CD4-positive, alpha-beta T cell treated with Interleukin-17A for 4 hours (primary cell): ENCODE results near the gene MT1A.
A peak's percentile ranks its signal among the peaks of the same experiment; 100 is the strongest.

Source experiments
- DNase-seq: peaks from one replicate; pipeline ENCODE4 v3.0.0-alpha.2; 2020; ENCODE audit warnings: mixed read lengths

MT1A gene

GRCh38 chr16:56632156-56632847, 6.2 kb upstream of the MT1A start, which contains the start of gene MT1M:
Gene MT1M (plus strand): TSS chr16:56632659. CDS start chr16:56632732, 73 bp downstream.
- DNase-seq, result no peak

DNA sequence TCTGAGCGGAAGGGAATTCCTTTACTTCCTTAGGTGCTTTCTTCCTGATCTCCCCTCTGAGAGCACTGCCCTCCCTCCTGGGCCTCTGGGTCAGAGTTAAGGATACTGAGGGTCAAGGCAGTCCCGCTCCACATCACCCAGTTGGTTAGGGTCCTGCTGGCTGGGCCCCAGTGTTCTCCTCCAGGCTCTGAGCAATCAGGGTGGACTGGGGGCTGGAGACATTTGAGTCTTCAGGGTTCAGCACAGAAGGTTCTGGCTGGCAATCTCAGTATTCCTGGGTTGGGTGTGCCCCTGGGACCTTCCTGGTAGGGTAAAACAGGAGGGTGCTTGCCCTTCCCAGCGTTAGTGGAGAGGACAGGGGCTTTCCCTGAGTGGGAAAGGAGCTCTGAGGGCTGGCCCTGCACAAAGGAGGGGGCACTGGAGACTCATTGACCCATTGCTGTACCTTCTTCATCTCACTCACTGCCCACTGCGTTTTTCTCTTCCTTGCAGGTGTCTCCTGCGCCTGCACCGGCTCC, 5.6 kb upstream of the MT1A start:
- DNase-seq, result no peak

GRCh38 chr16:56633535-56633934, 4.9 kb upstream of the MT1A start:
- no peak for DNase-seq

- DNase-seq, result no peak
Measured at GRCh38 chr16:56634715-56635440, 3.6 kb upstream of the MT1A start.

- no peak for DNase-seq
Measured at GRCh38 chr16:56635441-56635967, 3.0 kb upstream of the MT1A start.

DNA sequence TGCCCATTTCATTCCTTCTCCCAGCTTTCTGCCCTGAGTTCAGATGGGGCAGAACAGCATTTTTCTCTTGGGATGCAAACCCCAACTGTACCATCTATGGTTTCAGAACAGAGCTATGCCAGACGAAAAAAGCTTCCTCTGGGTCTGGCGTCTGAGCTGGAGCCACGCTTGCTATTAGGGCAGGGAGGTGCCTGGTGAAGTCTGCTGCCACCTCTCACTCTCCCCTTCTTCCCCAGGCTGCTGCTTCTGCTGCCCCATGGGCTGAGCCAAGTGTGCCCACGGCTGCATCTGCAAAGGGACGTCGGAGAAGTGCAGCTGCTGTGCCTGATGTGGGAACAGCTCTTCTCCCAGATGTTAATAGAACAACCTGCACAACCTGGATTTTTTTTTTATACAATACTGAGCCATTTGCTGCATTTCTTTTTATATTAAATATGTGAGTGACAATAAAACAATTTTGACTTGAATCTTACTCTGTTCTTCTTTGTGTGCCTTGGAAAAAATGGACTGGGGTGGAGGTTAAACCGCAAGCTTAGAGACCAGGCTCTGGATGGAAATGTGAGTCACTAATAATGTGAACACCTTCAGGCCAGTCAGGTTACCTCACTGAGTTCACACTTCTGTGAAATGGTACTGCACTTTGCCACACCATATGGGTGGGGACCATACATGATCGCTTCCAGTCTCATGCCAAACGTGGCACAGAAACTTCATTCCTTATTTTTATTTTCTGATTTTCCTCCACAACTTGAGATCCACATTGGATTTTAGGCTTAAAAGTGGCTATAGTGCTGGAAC, 1.7 kb upstream of the MT1A start:
- DNase-seq, result no peak

DNA sequence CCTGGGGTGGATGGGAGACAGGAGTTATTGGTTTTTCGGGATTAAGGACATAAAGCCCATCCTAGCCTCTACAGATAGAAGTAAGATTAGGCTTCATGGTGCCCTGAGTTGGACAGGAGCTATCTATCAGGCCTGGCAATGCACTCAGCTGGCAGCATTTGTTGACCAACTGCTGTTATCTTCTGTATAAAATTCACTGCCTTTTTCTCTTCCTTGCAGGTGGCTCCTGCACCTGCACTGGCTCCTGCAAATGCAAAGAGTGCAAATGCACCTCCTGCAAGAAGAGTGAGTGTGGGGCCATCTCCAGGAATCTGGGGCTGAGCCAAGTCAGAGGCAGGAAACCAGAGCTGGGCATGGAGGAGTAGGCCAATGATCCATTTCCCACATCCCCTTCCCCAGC, 579 bp downstream of the MT1A start:
- no peak for DNase-seq

GRCh38 chr16:56640076-56640475, 1.6 kb downstream of the MT1A start:
- DNase-seq, result no peak

DNA sequence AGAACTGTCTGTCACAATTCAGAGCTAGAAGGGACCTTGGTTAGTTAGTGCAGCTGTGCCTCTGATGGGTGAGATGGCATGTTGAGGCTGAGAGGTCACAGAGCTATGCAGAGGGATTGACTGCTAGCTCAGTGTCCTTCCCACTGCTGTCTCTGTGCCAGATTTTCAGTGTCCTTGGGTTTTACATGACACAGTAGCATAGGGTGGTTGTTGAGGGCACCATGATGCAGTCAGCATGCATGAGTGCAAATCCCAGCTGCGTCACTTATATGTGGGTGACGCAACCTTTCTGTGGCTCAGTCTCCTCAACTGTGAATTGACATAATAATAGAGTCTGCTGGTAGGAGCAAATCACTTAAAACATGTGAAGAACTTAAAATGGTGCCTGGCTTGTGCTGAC, 2.7 kb downstream of the MT1A start:
- DNase-seq, result no peak

DNA sequence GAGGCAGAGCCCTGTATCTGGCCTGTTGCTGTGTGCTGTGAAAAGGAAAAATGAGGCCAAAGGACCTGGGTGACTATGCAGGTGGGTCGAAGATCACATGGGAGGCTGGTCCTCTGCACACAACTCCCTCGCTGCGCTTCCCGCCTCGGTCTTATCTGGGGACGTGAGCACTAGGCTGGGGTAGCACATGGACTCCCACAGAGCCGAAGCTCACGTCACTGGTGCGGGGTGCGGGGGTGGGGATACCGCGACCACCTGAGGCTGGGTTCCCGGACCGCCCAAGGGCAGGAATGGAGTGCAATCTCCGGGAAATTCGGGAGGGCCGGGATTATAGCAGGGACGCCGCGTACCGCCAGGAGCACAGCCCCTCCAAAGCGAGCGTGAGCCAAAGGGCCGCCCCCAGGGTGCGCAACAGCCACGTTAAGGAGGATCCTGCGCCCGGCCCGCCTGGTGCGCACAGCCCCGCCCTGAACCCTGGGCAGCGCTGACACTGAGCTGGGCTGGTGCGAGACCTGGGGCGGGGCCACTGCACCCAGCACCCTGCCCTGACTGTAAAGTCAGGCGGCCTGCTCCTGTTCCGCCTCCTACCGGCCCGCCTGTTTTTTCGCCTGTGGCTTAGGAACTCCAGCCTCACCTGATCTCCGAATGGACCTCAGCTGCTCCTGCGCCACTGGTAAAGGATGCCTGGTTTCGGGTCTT, 4.8 kb downstream of the MT1A start:
- peak; percentile 86 for DNase-seq

DNA sequence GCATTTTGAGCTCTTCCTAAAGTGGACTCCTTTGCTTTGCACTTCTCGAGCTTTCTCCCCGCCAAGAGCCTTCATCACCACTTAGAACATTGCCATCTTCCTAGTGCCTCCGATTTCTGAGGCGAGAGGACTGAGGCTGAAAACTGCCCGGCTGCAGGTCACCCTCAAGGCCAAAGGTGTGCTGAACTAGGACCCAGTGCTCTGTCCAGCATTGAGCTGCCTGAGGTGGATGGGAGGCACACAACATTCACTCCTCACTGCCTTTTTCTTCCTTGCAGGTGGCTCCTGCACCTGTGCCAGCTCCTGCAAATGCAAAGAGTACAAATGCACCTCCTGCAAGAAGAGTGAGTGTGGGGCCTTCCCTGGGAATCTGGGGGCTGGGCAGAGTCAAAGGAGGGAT, 5.4 kb downstream of the MT1A start:
- no peak for DNase-seq

DNA sequence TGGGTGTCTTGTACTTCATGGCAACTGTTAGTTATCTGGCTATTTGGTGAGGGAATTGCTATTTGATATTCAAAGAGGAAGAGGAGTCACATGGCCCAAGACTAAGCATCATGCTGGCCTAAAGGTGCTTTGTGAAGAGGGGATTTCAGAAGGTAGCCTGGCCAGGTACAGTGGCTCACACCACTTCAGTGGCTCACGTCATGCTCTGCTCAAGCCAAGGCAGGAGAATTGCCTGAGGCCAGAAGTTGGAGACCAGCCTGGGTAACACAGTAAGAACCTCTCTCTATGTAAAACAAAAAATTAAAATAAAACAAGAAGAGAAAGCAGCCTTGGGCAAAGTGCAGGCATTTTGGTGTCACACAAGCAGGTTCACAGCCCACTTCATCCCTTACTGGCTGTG, 6.8 kb downstream of the MT1A start:
- DNase-seq, result no peak

- DNase-seq, result no peak
Measured at GRCh38 chr16:56645838-56646237, 7.4 kb downstream of the MT1A start.

- no peak for DNase-seq
Measured at GRCh38 chr16:56647641-56648431, 9.4 kb downstream of the MT1A start.

GRCh38 chr16:56649271-56649670, 10.8 kb downstream of the MT1A start:
- no peak for DNase-seq

- DNase-seq, result no peak
Measured at GRCh38 chr16:56649820-56650219, 11.4 kb downstream of the MT1A start.

- DNase-seq, result no peak
Measured at GRCh38 chr16:56651586-56651985, 13.1 kb downstream of the MT1A start, which contains the start of gene MT1B. Gene MT1B (plus strand): TSS chr16:56651886. CDS start chr16:56651954, 68 bp downstream.

GRCh38 chr16:56652600-56652999, 14.1 kb downstream of the MT1A start:
- DNase-seq, result no peak

GRCh38 chr16:56653218-56653617, 14.8 kb downstream of the MT1A start:
- no peak for DNase-seq

- peak; percentile 91 for DNase-seq
Measured at GRCh38 chr16:56657555-56658326, 19.3 kb downstream of the MT1A start, which contains the start of gene MT1F. Gene MT1F (plus strand): TSS chr16:56657959. CDS start chr16:56658059, 100 bp downstream.
